Measurements from ENCODE around the gene CAVIN3.

GRCh38 chr11:6285019-6285418, 35.3 kb downstream of the CAVIN3 start:
- TF ChIP-seq CTCF (IDR thresholded peaks at IDR 0.05 in 2 of 3, conservative IDR thresholded peaks at IDR 0.05 in 1 of 3; ENCODE audit: borderline replicate concordance in 1 of 3, insufficient read depth in 1 of 3, low read depth in 2 of 3, low read length in 2 of 3), result no peak
- no peak for TF ChIP-seq POLR2A (IDR thresholded peaks at IDR 0.05; ENCODE audit: borderline replicate concordance, extremely low read depth, insufficient read depth, insufficient read length)
- no peak for TF ChIP-seq EGR1 (IDR thresholded peaks at IDR 0.05; ENCODE audit: low read depth)
- TF ChIP-seq ZNF274 (IDR thresholded peaks at IDR 0.05; ENCODE audit: low read depth, low read length), result no peak
- TF ChIP-seq TCF7L2 (IDR thresholded peaks at IDR 0.05; ENCODE audit: borderline replicate concordance, extremely low read depth, insufficient read depth, insufficient read length), result no peak
- TF ChIP-seq MAX (IDR thresholded peaks at IDR 0.05), result no peak
- TF ChIP-seq POLR2AphosphoS5 (IDR thresholded peaks at IDR 0.05; ENCODE audit: low read depth, low read length), result no peak
- no peak for TF ChIP-seq ZFX (IDR thresholded peaks at IDR 0.05)
- no peak for TF ChIP-seq SIN3A (IDR thresholded peaks at IDR 0.05; ENCODE audit: low read depth)
- no peak for TF ChIP-seq JUND (IDR thresholded peaks at IDR 0.05)
- no peak for TF ChIP-seq EZH2phosphoT487 (IDR thresholded peaks at IDR 0.05; ENCODE audit: borderline replicate concordance)

Measured in HCT116 (cell line).